Activated B cell treated with CpG ODN at 0.5 μM for 24 hours (primary cell): Measurements from ENCODE around the gene KRT7. TPM values are rescaled to one million over a fixed set of nuclear protein-coding genes. Genes with fewer than 3 reads are reported as not detected.

Experiments used
- ATAC-seq: fragments of 200-7000 bp; cut with Tn5 transposase; one replicate; pipeline ENCODE4 v1.10.0; 2021; ENCODE audit warnings: low read depth, mild to moderate bottlenecking, moderate library complexity
- CTCF ChIA-PET: fragments of 350-600 bp; sonication (Branson Sonifier 250); formaldehyde crosslinking; loops from one replicate; lab custom pipeline; 2021; ENCODE audit warnings: antibody characterized with exemption; lab: Charles Lee
- POLR2A ChIA-PET: fragments of 350-600 bp; sonication (Branson Sonifier 250); formaldehyde crosslinking; loops from one replicate; lab custom pipeline; 2021; ENCODE audit warnings: antibody characterized with exemption; lab: Charles Lee
- DNase-seq: peaks from one replicate; pipeline ENCODE4 v3.0.0; 2022
- H3K27ac Mint-ChIP-seq: one replicate; pipeline ENCODE4 v1.8.0; 2020; ENCODE audit warnings: mixed read lengths
- H3K27me3 Mint-ChIP-seq: one replicate; pipeline ENCODE4 v1.8.0; 2021; ENCODE audit warnings: mixed read lengths
- H3K36me3 Mint-ChIP-seq: one replicate; pipeline ENCODE4 v1.8.0; 2021; ENCODE audit warnings: low read depth, mixed read lengths
- H3K4me1 Mint-ChIP-seq: one replicate; pipeline ENCODE4 v1.8.0; 2021; ENCODE audit warnings: mixed read lengths
- H3K4me3 Mint-ChIP-seq: one replicate; pipeline ENCODE4 v1.8.0; 2020; ENCODE audit warnings: mild to moderate bottlenecking, mixed read lengths
- H3K9me3 Mint-ChIP-seq: one replicate; pipeline ENCODE4 v1.8.0; 2020; ENCODE audit warnings: mixed read lengths
- CTCF ChIP-seq: fragments of 200-600 bp; IDR thresholded peaks from one replicate; pipeline ENCODE4 v1.8.0; 2022; ENCODE audit warnings: antibody characterized with exemption, mild to moderate bottlenecking
- intact Hi-C: fragments of 100-400 bp; cut with micrococcal nuclease; formaldehyde crosslinking; loops from one replicate; pipeline ENCODE4 v1.15.1; 2024
- total RNA-seq: library from RNA; stranded (reverse); gene quantifications from 2 replicates; pipeline ENCODE4 v1.2.3, GENCODE V29; 2022

KRT7 gene
- total RNA-seq, 1 donor from 2014 or later: 1.1 TPM

GRCh38 chr12:52245962-52246569 lies 13.0 kb downstream of the KRT7 start:
- ChIA-PET POLR2A (no interaction called here), CTCF (no interaction called here)
- peaks cover 33% of the 10 kb centered on the region for H3K27me3 Mint-ChIP-seq
- no peak for DNase-seq
- H3K27ac Mint-ChIP-seq: no peak overlapping the region
- no peaks in the 10 kb centered on the region for H3K9me3 Mint-ChIP-seq
- no peaks in the 10 kb centered on the region for H3K36me3 Mint-ChIP-seq
- no peak overlapping the region for H3K4me3 Mint-ChIP-seq
- no peak for TF ChIP-seq CTCF
- ATAC-seq: no peak
- intact Hi-C loops: no loop called here
- peaks cover 12% of the 10 kb centered on the region for H3K4me1 Mint-ChIP-seq

- H3K4me1 Mint-ChIP-seq: peaks cover 12% of the 10 kb centered on the region
- ATAC-seq: no peak
- POLR2A ChIA-PET: no interaction called here
- DNase-seq: no peak
- CTCF ChIA-PET: no interaction called here
- intact Hi-C loops: no loop called here
- H3K9me3 Mint-ChIP-seq: no peaks in the 10 kb centered on the region
- TF ChIP-seq CTCF: no peak
- no peak overlapping the region for H3K4me3 Mint-ChIP-seq
- peaks cover 37% of the 10 kb centered on the region for H3K27me3 Mint-ChIP-seq
- no peaks in the 10 kb centered on the region for H3K36me3 Mint-ChIP-seq
- no peak overlapping the region for H3K27ac Mint-ChIP-seq
These were observed 13.9 kb downstream of the KRT7 start for GRCh38 chr12:52246720-52247621.

GRCh38 chr12:52247622-52248540 lies 14.8 kb downstream of the KRT7 start:
- ChIA-PET CTCF (no interaction called here), POLR2A (no interaction called here)
- peaks cover 33% of the 10 kb centered on the region for H3K27me3 Mint-ChIP-seq
- DNase-seq: no peak
- peaks cover 12% of the 10 kb centered on the region for H3K4me1 Mint-ChIP-seq
- no peak overlapping the region for H3K27ac Mint-ChIP-seq
- H3K36me3 Mint-ChIP-seq: no peaks in the 10 kb centered on the region
- no peak overlapping the region for H3K4me3 Mint-ChIP-seq
- no peak for TF ChIP-seq CTCF
- no peaks in the 10 kb centered on the region for H3K9me3 Mint-ChIP-seq
- intact Hi-C loops: no loop called here
- no peak for ATAC-seq

GRCh38 chr12:52248541-52249461 lies 15.8 kb downstream of the KRT7 start:
- intact Hi-C loops: no loop called here
- DNase-seq (no peak), ATAC-seq (no peak)
- H3K27ac Mint-ChIP-seq: no peak overlapping the region
- peaks cover 8% of the 10 kb centered on the region for H3K4me1 Mint-ChIP-seq
- H3K36me3 Mint-ChIP-seq: no peaks in the 10 kb centered on the region
- no peaks in the 10 kb centered on the region for H3K9me3 Mint-ChIP-seq
- CTCF ChIA-PET: no interaction called here
- peaks cover 34% of the 10 kb centered on the region for H3K27me3 Mint-ChIP-seq
- TF ChIP-seq CTCF: no peak
- POLR2A ChIA-PET: no interaction called here
- H3K4me3 Mint-ChIP-seq: no peak overlapping the region
